Panc1 (cell line): ENCODE results near the gene ADSS1. TPM values are rescaled to one million over a fixed set of nuclear protein-coding genes. Genes with fewer than 3 reads are reported as not detected.

Experiments used
- ATAC-seq: fragments of 200-7000 bp; cut with Tn5 transposase; 2 replicates; pipeline ENCODE4 v1.9.1; 2020; ENCODE audit warnings: mild to moderate bottlenecking, moderate library complexity
- BruUV-seq: library from RNA; stranded (reverse); fragments of 400-500 nt; replicated peaks from 2 replicates; lab custom pipeline; 2021; lab: Mats Ljungman, UMichigan
- CTCF ChIA-PET: fragments of 300-600 bp; sonication (Branson Sonifier 250); formaldehyde crosslinking; loops from one replicate; lab custom pipeline; 2022; ENCODE audit warnings: antibody characterized with exemption; lab: Charles Lee
- POLR2A ChIA-PET: fragments of 300-600 bp; sonication (Branson Sonifier 250); formaldehyde crosslinking; loops from one replicate; lab custom pipeline; 2022; ENCODE audit warnings: antibody characterized with exemption; lab: Charles Lee
- DNase-seq: peaks from one replicate; pipeline ENCODE4 v3.0.0-alpha.2; 2010; ENCODE audit warnings: low read depth, low spot score
- H3K27ac ChIP-seq: 2 replicates; pipeline ENCODE4 v1.5.1; 2011; ENCODE audit warnings: mild to moderate bottlenecking, low read length, inconsistent platforms
- H3K27me3 ChIP-seq: fragments of 200-500 bp; sonication (Bioruptor generic); 2 replicates; pipeline ENCODE4 v1.6.0; 2014; ENCODE audit warnings: low read length, inconsistent platforms; ENCODE audit not compliant: control insufficient read depth, insufficient read depth
- H3K36me3 ChIP-seq: fragments of 200-500 bp; sonication (Bioruptor generic); 2 replicates; pipeline ENCODE4 v1.5.1; 2014; ENCODE audit warnings: inconsistent platforms, mild to moderate bottlenecking, low read length, moderate library complexity; ENCODE audit not compliant: control insufficient read depth, insufficient read depth
- H3K4me1 ChIP-seq: 2 replicates; pipeline ENCODE4 v1.5.1; 2011; ENCODE audit warnings: inconsistent platforms, mild to moderate bottlenecking, low read length, moderate library complexity; ENCODE audit not compliant: control insufficient read depth, insufficient read depth
- H3K4me3 ChIP-seq, 2 experiments: 2 replicates each; pipeline ENCODE4 v1.5.1; 2011 to 2012; ENCODE audit warnings: low read depth in 2 of 2, low read length in 2 of 2, mild to moderate bottlenecking in 2 of 2, inconsistent platforms in 1 of 2, moderate library complexity in 1 of 2
- H3K9me3 ChIP-seq: fragments of 200-500 bp; sonication (Bioruptor generic); 2 replicates; pipeline ENCODE4 v1.5.1; 2014; ENCODE audit warnings: low read depth, mild to moderate bottlenecking, inconsistent platforms, low read length, moderate library complexity; ENCODE audit not compliant: control insufficient read depth, insufficient read depth
- POLR2AphosphoS5 ChIP-seq: IDR thresholded peaks from 2 replicates; pipeline ENCODE4 v1.6.1; 2012; ENCODE audit warnings: mild to moderate bottlenecking, low read depth, low read length, moderate library complexity
- SIN3A ChIP-seq: IDR thresholded peaks from 2 replicates; pipeline ENCODE4 v1.6.1; 2012; ENCODE audit warnings: low read depth, mild to moderate bottlenecking, low read length, moderate library complexity, borderline replicate concordance; ENCODE audit not compliant: insufficient read depth
- TCF7L2 ChIP-seq: IDR thresholded peaks from 2 replicates; pipeline ENCODE4 v1.6.1; 2011; ENCODE audit warnings: mild to moderate bottlenecking, low read depth, low read length, inconsistent platforms
- in situ Hi-C: cut with HindIII; loops from 2 replicates; pipeline ENCODE4 v1.10.0; 2016; ENCODE audit warnings: low sequenced_read_pairs, low pct_unique_long_range_greater_than_20kb
- intact Hi-C: fragments of 100-400 bp; cut with micrococcal nuclease; formaldehyde crosslinking; loops from one replicate; pipeline ENCODE4 v1.10.0; 2022; ENCODE audit not compliant: unreplicated experiment
- total RNA-seq: library from RNA; stranded (reverse); gene quantifications from one replicate; pipeline ENCODE4 v1.2.1, GENCODE V29; 2021; ENCODE audit not compliant: unreplicated experiment
- TF ChIP-seq, protein P1 (sequence below): fragments of 450-650 bp; IDR thresholded peaks from 2 replicates; pipeline ENCODE4 v1.5.1; 2017; ENCODE audit warnings: mild to moderate bottlenecking
- TF ChIP-seq, protein P2 (sequence below), 2 experiments: IDR thresholded peaks; 2 replicates each; pipeline ENCODE4 v1.6.1; 2011 to 2012; ENCODE audit warnings: low read depth in 2 of 2, control low read depth in 1 of 2, low read length in 1 of 2, mild to moderate bottlenecking in 1 of 2, moderate library complexity in 1 of 2; ENCODE audit not compliant: insufficient read depth in 1 of 2

Gene ADSS1
- total RNA-seq, 1 experiment from 2014 or later: 9.4 TPM

DNA sequence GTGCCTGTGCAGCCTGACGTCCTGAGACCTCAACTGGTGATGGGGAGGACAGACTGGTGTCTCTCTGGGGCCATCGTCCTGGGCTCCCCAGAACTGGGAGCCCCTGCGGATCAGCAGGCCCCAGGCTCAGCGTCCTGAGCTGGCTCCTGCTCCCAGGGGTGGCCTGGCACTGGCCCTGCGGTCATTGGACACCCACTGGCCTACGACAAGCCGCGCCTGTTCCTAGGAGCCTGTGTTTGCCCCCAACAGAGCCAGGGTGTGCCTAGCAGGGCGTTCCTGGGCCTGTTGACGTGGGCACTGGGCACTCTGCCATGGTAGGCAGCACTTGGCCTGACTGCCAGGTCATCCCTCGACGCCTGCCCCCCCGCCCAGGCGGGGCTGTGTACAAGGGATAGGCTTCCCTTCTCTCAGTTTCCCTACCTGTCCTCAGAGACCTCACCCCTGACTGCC, 8.4 kb downstream of the ADSS1 start:
- ChIA-PET CTCF (no interaction called here), POLR2A (no interaction called here)
- H3K4me1 ChIP-seq: no peaks in the 10 kb centered on the region
- H3K4me3 ChIP-seq: no peak overlapping the region
- no peak overlapping the region for H3K27ac ChIP-seq
- no peak for DNase-seq
- intact Hi-C loops (no loop called here), in situ Hi-C loops (no loop called here)
- H3K36me3 ChIP-seq: no peaks in the 10 kb centered on the region
- no TSS peak for BruUV-seq
- no peak for ATAC-seq
- TF ChIP-seq, protein P1, sequence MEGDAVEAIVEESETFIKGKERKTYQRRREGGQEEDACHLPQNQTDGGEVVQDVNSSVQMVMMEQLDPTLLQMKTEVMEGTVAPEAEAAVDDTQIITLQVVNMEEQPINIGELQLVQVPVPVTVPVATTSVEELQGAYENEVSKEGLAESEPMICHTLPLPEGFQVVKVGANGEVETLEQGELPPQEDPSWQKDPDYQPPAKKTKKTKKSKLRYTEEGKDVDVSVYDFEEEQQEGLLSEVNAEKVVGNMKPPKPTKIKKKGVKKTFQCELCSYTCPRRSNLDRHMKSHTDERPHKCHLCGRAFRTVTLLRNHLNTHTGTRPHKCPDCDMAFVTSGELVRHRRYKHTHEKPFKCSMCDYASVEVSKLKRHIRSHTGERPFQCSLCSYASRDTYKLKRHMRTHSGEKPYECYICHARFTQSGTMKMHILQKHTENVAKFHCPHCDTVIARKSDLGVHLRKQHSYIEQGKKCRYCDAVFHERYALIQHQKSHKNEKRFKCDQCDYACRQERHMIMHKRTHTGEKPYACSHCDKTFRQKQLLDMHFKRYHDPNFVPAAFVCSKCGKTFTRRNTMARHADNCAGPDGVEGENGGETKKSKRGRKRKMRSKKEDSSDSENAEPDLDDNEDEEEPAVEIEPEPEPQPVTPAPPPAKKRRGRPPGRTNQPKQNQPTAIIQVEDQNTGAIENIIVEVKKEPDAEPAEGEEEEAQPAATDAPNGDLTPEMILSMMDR: no peak
- TF ChIP-seq POLR2AphosphoS5: no peak
- TF ChIP-seq, protein P2, sequence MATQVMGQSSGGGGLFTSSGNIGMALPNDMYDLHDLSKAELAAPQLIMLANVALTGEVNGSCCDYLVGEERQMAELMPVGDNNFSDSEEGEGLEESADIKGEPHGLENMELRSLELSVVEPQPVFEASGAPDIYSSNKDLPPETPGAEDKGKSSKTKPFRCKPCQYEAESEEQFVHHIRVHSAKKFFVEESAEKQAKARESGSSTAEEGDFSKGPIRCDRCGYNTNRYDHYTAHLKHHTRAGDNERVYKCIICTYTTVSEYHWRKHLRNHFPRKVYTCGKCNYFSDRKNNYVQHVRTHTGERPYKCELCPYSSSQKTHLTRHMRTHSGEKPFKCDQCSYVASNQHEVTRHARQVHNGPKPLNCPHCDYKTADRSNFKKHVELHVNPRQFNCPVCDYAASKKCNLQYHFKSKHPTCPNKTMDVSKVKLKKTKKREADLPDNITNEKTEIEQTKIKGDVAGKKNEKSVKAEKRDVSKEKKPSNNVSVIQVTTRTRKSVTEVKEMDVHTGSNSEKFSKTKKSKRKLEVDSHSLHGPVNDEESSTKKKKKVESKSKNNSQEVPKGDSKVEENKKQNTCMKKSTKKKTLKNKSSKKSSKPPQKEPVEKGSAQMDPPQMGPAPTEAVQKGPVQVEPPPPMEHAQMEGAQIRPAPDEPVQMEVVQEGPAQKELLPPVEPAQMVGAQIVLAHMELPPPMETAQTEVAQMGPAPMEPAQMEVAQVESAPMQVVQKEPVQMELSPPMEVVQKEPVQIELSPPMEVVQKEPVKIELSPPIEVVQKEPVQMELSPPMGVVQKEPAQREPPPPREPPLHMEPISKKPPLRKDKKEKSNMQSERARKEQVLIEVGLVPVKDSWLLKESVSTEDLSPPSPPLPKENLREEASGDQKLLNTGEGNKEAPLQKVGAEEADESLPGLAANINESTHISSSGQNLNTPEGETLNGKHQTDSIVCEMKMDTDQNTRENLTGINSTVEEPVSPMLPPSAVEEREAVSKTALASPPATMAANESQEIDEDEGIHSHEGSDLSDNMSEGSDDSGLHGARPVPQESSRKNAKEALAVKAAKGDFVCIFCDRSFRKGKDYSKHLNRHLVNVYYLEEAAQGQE (IDR thresholded peaks at IDR 0.05; ENCODE audit: insufficient read depth in 1 of 2, low read depth in 2 of 2, low read length in 1 of 2): no peak
- no peak for TF ChIP-seq SIN3A
- TF ChIP-seq TCF7L2: no peak
- H3K27me3 ChIP-seq: no peaks in the 10 kb centered on the region
- H3K9me3 ChIP-seq: no peaks in the 10 kb centered on the region

DNA sequence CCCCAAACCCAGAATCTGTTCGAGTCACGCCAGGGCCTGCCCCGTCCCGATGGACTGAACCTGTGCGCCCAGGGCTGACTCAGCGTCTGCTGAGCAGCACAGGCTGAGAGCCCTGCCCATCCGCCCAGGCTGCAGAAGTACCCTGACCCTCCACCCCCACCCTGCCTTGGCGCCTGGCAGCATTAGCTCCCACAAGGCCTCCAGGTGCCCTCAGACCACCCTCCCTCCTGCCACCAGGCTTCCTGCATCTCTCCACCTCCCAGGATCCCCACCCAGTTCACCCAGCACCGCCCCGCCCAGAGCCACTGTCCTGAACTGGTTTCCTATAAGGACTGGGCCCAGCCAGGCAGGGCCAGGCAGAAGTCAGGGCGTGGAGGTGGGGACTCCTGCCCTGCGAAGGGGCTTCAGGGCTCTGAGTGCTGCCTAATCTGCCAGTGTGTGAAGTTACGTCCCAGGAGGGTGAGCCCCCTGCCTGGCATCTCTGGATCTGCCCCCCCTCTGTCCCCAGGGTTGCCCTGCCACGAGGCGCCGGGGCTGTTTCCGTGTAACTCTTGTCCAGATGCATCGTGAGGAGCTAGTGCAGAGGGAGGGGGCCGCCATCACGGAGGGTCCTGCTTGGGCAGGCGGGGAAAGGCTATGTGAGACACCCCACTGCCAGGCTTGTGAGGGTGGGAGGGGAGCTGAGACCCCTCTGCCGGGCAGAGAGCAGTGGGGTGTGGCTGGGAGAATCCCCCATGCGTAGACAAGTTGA, 9.1 kb downstream of the ADSS1 start:
- H3K9me3 ChIP-seq: no peaks in the 10 kb centered on the region
- H3K4me1 ChIP-seq: no peaks in the 10 kb centered on the region
- ChIA-PET CTCF (no interaction called here), POLR2A (no interaction called here)
- H3K27me3 ChIP-seq: no peaks in the 10 kb centered on the region
- DNase-seq (no peak), ATAC-seq (no peak)
- H3K27ac ChIP-seq: no peak overlapping the region
- in situ Hi-C loops: no loop called here
- no peak overlapping the region for H3K4me3 ChIP-seq
- intact Hi-C loops: no loop called here
- TF ChIP-seq POLR2AphosphoS5: no peak
- no TSS peak for BruUV-seq
- no peaks in the 10 kb centered on the region for H3K36me3 ChIP-seq

DNA sequence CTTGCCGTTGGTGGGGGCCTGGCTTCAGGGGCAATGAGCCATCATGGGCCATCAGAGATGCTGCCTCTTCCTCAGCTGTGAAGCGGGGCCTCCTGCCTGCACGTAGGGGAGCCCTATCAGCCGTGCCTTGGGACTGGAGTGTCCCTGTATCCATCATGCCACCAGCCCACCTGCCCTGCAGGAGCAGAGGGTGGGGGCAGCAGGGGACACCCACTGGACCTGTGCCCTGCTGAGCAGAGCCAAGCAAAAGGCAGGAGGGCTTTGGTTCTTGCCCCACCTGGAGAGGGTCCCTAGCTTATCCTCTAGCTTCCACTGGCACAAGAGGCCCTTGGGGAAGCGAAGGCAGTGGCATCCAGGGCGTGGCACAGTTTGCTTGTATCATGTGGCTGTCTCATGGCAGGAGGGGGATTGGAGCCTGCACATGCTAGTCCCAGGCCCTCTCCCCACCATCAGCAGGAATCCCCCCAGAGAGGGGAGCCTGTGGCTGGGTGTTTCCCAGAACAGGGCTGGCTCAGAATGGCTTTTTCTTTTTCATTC, 10.1 kb downstream of the ADSS1 start:
- Histone ChIP-seq H3K27me3 (no peaks in the 10 kb centered on the region), H3K27ac (no peak overlapping the region), H3K36me3 (no peaks in the 10 kb centered on the region), H3K4me3 (no peak overlapping the region), H3K9me3 (no peaks in the 10 kb centered on the region), H3K4me1 (no peaks in the 10 kb centered on the region)
- in situ Hi-C loops: no loop called here
- DNase-seq (no peak), ATAC-seq (no peak)
- TF ChIP-seq POLR2AphosphoS5 (no peak), TCF7L2 (no peak), SIN3A (no peak)
- TF ChIP-seq, protein P1: no peak
- TF ChIP-seq, protein P2 (IDR thresholded peaks at IDR 0.05; ENCODE audit: insufficient read depth in 1 of 2, low read depth in 2 of 2, low read length in 1 of 2): no peak
- ChIA-PET CTCF (no interaction called here), POLR2A (no interaction called here)
- intact Hi-C loops: no loop called here
- no TSS peak for BruUV-seq
